ENCODE results near the gene NSRP1.

Gene NSRP1

DNA sequence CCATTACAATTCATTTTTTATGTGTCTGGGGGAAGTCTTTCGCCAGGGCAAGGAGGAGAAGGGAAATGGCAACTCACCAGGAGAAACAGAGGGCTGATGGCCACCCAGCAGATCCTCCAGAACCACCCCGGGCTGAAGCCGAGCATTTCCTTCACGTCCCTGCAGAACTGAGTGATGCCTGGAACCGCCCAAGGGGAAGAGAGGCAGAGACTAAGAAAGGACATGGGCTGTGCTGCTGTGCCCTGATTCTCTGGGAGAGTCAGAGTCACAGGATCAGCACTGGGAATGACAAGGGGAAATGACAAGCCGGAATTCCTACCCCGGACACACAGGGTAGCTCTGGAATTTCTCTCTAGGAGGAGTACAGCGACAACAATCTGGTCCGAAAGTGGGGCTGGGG is 91.0 kb downstream of the NSRP1 start:
- no peak overlapping the region for H3K4me3 ChIP-seq (replicated peaks; ENCODE audit: low read depth, low read length)
- DNase-seq (ENCODE audit: extremely low read depth, low read depth), result no peak
- no peak for TF ChIP-seq CTCF (IDR thresholded peaks at IDR 0.05; ENCODE audit: low read depth, low read length, missing control alignments)

GRCh38 chr17:30208214-30208613 is 91.6 kb downstream of the NSRP1 start:
- H3K4me3 ChIP-seq (replicated peaks; ENCODE audit: low read depth, low read length), result no peak overlapping the region
- DNase-seq (ENCODE audit: extremely low read depth, low read depth), result no peak
- TF ChIP-seq CTCF (IDR thresholded peaks at IDR 0.05; ENCODE audit: low read depth, low read length, missing control alignments), result no peak

DNA sequence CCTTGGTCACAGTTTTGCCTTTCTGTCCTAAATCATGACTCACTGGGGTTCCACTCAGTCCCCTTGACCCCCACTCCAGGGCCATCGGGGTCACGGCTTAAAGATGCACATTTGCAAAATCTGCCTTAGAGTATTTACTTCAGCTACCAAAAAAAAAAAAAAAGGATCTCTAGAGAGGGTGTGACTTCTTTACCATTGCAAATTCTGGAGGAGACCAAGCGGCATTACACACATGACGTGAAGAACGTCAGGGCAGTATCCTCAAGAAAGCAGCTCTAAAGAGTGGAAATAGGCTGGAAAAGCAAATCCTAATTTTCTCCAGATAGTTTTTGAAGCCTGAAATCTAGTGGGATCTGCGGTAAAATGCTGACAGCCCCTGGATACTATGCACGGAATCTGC is 93.3 kb downstream of the NSRP1 start:
- no peak overlapping the region for H3K4me3 ChIP-seq (replicated peaks; ENCODE audit: low read depth, low read length)
- DNase-seq (ENCODE audit: extremely low read depth, low read depth), result no peak
- TF ChIP-seq CTCF (IDR thresholded peaks at IDR 0.05; ENCODE audit: low read depth, low read length, missing control alignments), result no peak

DNA sequence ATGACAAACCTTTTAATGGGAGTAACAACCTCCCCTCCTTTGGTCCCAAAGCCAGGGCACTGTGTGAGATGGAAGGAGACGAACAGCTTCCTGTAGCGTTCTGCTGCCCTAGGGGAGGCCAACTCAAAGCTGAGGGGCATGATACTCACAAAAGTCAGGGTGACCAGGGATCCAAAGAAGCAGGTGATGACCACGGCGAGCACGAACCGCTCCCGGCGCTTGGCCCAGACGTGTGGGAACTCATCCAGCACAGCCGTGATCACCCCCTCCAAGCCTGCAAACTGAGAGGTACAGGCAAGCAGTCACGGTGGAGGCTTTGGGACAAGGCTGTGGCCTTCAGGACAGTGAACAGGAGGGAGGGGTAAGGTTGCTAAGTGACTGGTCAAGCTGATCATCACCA is 93.8 kb downstream of the NSRP1 start:
- no peak overlapping the region for H3K4me3 ChIP-seq (replicated peaks; ENCODE audit: low read depth, low read length)
- TF ChIP-seq CTCF (IDR thresholded peaks at IDR 0.05; ENCODE audit: low read depth, low read length, missing control alignments), result no peak
- DNase-seq (ENCODE audit: extremely low read depth, low read depth), result no peak

DNA sequence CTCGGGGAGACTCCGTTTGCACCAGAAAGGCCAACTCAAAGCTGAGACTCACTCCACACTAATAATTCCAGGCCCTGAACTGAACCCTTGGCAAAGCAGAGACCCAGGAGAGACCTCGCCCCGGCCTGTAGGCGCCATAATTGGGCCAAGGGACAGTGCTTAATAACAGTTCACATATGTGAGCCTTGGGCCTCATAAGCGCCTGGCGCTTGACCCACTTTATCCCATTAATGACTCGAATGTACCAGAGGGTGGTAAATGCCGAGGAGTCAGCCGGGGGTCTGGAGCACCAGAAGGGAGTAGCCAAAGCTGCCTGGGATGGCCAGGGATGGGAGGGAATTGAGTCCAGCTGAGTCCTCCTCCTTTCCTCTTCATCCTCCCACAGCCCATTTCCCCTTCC is 94.3 kb downstream of the NSRP1 start:
- H3K4me3 ChIP-seq (replicated peaks; ENCODE audit: low read depth, low read length), result no peak overlapping the region
- DNase-seq (ENCODE audit: extremely low read depth, low read depth), result no peak
- no peak for TF ChIP-seq CTCF (IDR thresholded peaks at IDR 0.05; ENCODE audit: low read depth, low read length, missing control alignments)

- no peak for DNase-seq (ENCODE audit: extremely low read depth, low read depth)
- no peak overlapping the region for H3K4me3 ChIP-seq (replicated peaks; ENCODE audit: low read depth, low read length)
- TF ChIP-seq CTCF (IDR thresholded peaks at IDR 0.05; ENCODE audit: low read depth, low read length, missing control alignments), result no peak
Observed at GRCh38 chr17:30211371-30211770, 94.8 kb downstream of the NSRP1 start.

DNA sequence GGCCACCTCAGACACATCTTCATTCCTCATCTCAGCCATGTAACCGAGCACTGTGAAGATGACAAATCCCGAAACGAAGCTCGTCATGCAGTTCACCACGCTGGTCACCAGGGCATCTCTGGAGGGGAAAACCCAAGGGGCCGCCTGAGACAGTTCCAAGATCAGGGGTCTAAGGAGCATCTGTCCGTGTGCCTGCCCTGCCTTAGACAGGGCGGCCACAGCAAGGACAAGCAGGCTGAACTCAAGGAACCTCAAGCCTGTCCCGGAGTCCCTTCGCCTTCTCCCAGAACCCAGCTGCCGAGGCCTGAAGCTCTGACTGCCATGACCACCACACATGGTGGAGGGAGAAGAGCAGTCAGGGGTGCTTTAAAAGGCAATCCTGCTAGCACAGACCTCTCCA is 96.1 kb downstream of the NSRP1 start:
- no peak for TF ChIP-seq CTCF (IDR thresholded peaks at IDR 0.05; ENCODE audit: low read depth, low read length, missing control alignments)
- H3K4me3 ChIP-seq (replicated peaks; ENCODE audit: low read depth, low read length), result no peak overlapping the region
- DNase-seq (ENCODE audit: extremely low read depth, low read depth), result no peak
